HL-60 (cell line): Measurements from ENCODE around the gene SLC9A3.

Experiments used
- CTCF ChIP-seq: IDR thresholded peaks from one replicate; pipeline ENCODE4 v1.5.1; 2011; ENCODE audit warnings: low read length, control low read depth, inconsistent platforms; ENCODE audit not compliant: insufficient read depth
- POLR2AphosphoS5 ChIP-seq: IDR thresholded peaks from 2 replicates; pipeline ENCODE4 v1.6.1; 2012; ENCODE audit warnings: low read depth

- TF ChIP-seq POLR2AphosphoS5 = no peak
- TF ChIP-seq CTCF = no peak
These were observed 22.2 kb upstream of the SLC9A3 start for GRCh38 chr5:546376-546908.
